ENCODE data around the gene CENPK. TPM values are rescaled to one million over a fixed set of nuclear protein-coding genes. Genes with fewer than 3 reads are reported as not detected.
A peak's percentile ranks its signal among the peaks of the same experiment; 100 is the strongest.
"Not testable (repeated sequence)": the region's sequence is repeated elsewhere in the genome, so short reads cannot be mapped to it uniquely, and the experiment has no call there.

The CENPK gene
- total RNA-seq, 3 donors from 2014 or later, result 5.5 to 20.5 (median 7.4) TPM

DNA sequence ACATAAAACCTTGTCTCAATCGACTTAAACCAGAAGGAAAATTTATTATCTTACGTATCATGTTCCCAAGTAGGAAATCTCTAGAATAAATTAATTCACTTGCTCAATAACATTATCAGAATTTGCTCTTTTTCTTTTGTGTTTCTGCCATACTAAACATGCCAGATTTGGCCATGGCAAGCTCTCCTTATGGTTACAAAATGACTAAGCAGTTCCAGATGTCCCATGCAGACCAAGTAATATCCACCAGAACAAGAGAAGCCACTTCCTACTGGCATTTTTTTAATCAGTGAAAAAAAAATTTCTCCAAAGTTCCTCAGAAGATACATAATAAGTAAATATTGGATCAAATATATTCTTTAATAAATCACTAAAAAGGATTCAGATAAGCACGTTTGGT lies 56.0 kb downstream of the CENPK start:
- intact Hi-C loops (cut with DNase I, micrococcal nuclease), result no loop called here
- no peak for ATAC-seq
- no peak for DNase-seq
- TF ChIP-seq, protein P1, sequence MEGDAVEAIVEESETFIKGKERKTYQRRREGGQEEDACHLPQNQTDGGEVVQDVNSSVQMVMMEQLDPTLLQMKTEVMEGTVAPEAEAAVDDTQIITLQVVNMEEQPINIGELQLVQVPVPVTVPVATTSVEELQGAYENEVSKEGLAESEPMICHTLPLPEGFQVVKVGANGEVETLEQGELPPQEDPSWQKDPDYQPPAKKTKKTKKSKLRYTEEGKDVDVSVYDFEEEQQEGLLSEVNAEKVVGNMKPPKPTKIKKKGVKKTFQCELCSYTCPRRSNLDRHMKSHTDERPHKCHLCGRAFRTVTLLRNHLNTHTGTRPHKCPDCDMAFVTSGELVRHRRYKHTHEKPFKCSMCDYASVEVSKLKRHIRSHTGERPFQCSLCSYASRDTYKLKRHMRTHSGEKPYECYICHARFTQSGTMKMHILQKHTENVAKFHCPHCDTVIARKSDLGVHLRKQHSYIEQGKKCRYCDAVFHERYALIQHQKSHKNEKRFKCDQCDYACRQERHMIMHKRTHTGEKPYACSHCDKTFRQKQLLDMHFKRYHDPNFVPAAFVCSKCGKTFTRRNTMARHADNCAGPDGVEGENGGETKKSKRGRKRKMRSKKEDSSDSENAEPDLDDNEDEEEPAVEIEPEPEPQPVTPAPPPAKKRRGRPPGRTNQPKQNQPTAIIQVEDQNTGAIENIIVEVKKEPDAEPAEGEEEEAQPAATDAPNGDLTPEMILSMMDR (IDR thresholded peaks at IDR 0.05), result no peak
- Histone ChIP-seq H3K9me3 (no peaks in the 10 kb centered on the region), H3K4me3 (no peak overlapping the region), H3K4me1 (ENCODE audit: low read depth) (no peaks in the 10 kb centered on the region), H3K36me3 (ENCODE audit: low read depth) (no peaks in the 10 kb centered on the region)

DNA sequence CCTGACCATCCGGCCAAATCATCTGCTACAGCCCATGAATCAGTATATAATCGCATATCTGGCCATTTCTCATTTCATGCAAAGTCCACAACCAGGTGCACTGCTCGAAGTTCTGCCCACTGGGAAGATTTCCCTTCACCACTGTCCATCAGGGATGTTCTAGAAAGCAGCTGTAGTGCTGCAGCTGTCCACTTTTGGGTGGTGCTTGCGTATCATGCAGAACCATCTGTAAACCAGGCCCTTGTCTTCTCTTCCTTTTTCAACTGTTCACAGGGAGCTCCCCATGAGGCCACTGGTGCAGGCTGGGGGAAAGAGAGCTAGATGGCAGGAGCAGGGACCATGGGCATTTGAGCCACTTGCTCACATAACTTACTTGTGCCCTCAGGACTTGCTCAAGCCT lies 73.8 kb downstream of the CENPK start:
- TF ChIP-seq, protein P1 (IDR thresholded peaks at IDR 0.05), result no peak
- no peaks in the 10 kb centered on the region for H3K9me3 ChIP-seq
- ATAC-seq, result no peak
- H3K4me1 ChIP-seq (ENCODE audit: low read depth), result no peaks in the 10 kb centered on the region
- H3K36me3 ChIP-seq (ENCODE audit: low read depth), result no peaks in the 10 kb centered on the region
- intact Hi-C loops (cut with DNase I, micrococcal nuclease), result loop anchor here in 1 of 2 donors (10.0 kb wide), 2 partner anchors 534 to 854 kb away; no protein-coding TSS in a partner anchor
- H3K4me3 ChIP-seq, result no peak overlapping the region
- DNase-seq, result no peak

DNA sequence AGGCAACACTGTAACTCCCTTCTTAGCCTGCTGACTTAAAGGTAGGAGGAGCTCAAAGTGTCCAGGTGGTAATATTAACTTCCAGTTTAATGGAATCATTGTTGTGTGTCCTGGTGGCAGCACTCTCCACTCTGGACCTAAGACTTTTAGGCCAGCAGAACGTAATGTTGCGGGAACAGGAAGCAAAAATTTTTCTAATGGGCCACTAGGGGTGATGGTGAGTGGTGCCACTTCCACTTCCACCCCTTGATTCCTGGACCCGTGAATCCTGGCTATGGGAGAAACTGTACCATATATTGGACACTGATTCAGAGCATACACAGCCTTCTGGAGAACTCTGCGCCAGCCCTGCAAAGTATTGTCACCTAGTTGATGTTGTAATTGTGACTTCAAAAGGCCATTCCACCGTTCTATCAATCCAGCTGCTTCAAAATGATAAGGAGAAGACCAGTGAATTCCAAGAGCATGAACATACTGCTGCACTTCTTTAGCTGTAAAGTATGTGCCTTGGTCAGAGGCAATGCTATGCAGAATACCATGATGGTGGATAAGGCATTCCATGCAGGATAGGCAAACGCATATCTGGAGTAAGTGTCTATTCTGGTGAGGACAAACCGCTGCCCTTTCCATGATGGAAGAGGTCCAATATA lies 74.8 kb downstream of the CENPK start:
- not testable (repeated sequence) for H3K4me1 ChIP-seq (ENCODE audit: low read depth); ATAC-seq; H3K36me3 ChIP-seq (ENCODE audit: low read depth); H3K9me3 ChIP-seq; DNase-seq; H3K4me3 ChIP-seq
- intact Hi-C loops (cut with DNase I, micrococcal nuclease), result loop anchor here in 1 of 2 donors (10.0 kb wide), 2 partner anchors 533 to 853 kb away; no protein-coding TSS in a partner anchor

GRCh38 chr5:65486803-65487202 lies 76.2 kb downstream of the CENPK start:
- ATAC-seq; H3K4me1 ChIP-seq (ENCODE audit: low read depth); H3K4me3 ChIP-seq; H3K36me3 ChIP-seq (ENCODE audit: low read depth); DNase-seq; H3K9me3 ChIP-seq: not testable (repeated sequence)
- intact Hi-C loops (cut with DNase I, micrococcal nuclease), result loop anchor here in 1 of 2 donors (10.0 kb wide), 2 partner anchors 532 to 852 kb away; no protein-coding TSS in a partner anchor

GRCh38 chr5:65485405-65485804 lies 77.6 kb downstream of the CENPK start:
- Histone ChIP-seq H3K4me1 (ENCODE audit: low read depth) (peaks cover 16% of the 10 kb centered on the region), H3K36me3 (ENCODE audit: low read depth) (no peaks in the 10 kb centered on the region), H3K4me3 (no peak overlapping the region), H3K9me3 (no peaks in the 10 kb centered on the region)
- DNase-seq, result no peak
- intact Hi-C loops (cut with DNase I, micrococcal nuclease), result loop anchor here in 1 of 2 donors (10.0 kb wide), 2 partner anchors 531 to 851 kb away; no protein-coding TSS in a partner anchor
- no peak for ATAC-seq
- TF ChIP-seq, protein P1 (IDR thresholded peaks at IDR 0.05), result no peak

GRCh38 chr5:65483546-65484346 lies 79.2 kb downstream of the CENPK start:
- intact Hi-C loops (cut with DNase I, micrococcal nuclease), result loop anchor here (2.0 to 10.0 kb wide), 5 partner anchors 381 to 849 kb away; no protein-coding TSS in a partner anchor
- H3K4me3 ChIP-seq, result no peak overlapping the region

More at GRCh38 chr5:65483546-65484346, 79.2 kb downstream of the CENPK start:
- peaks cover 17% of the 10 kb centered on the region for H3K4me1 ChIP-seq (ENCODE audit: low read depth)
- H3K36me3 ChIP-seq (ENCODE audit: low read depth), result no peaks in the 10 kb centered on the region
- no peaks in the 10 kb centered on the region for H3K9me3 ChIP-seq
- no peak for DNase-seq
- ATAC-seq, result peak; percentile 74
- TF ChIP-seq, protein P1 (IDR thresholded peaks at IDR 0.05), result no peak
